ENCODE results near the gene GPATCH3.

Gene GPATCH3

GRCh38 chr1:26942656-26943055 is 42.4 kb upstream of the GPATCH3 start:
- no peaks in the 10 kb centered on the region for H3K27me3 ChIP-seq (ENCODE audit: control insufficient read depth in 1 of 2, insufficient read depth in 1 of 2, low read length in 2 of 2)
- no peak overlapping the region for H3K14ac ChIP-seq (ENCODE audit: low read length in 2 of 2)
- no peak overlapping the region for H3K9ac ChIP-seq (ENCODE audit: low read length)
- H2AFZ ChIP-seq (ENCODE audit: low read depth, low read length) = no peak overlapping the region
- H2BK5ac ChIP-seq (ENCODE audit: low read depth, low read length, poor library complexity, severe bottlenecking) = no peak overlapping the region
- no peak overlapping the region for H2AK5ac ChIP-seq (ENCODE audit: low read length, severe bottlenecking)
- no peak overlapping the region for H3K27ac ChIP-seq (ENCODE audit: low read length, poor library complexity, severe bottlenecking)
- H3K4me3 ChIP-seq (ENCODE audit: insufficient read depth in 1 of 2, low read depth in 1 of 2, low read length in 2 of 2) = no peak overlapping the region
- no peak overlapping the region for H4K8ac ChIP-seq (ENCODE audit: low read length)
- no peak overlapping the region for H4K91ac ChIP-seq (ENCODE audit: low read length)
- H3K4me2 ChIP-seq (ENCODE audit: low read length, poor library complexity, severe bottlenecking) = no peak overlapping the region
- H3K36me3 ChIP-seq (ENCODE audit: control insufficient read depth in 1 of 2, insufficient read depth in 2 of 2, low read depth in 1 of 2, low read length in 2 of 2) = peaks cover 61 to 76% of the 10 kb centered on the region in 2 experiments
- H2BK15ac ChIP-seq (ENCODE audit: low read depth, poor library complexity, severe bottlenecking) = no peak overlapping the region
- H3K18ac ChIP-seq (ENCODE audit: low read depth in 1 of 2, low read length in 2 of 2) = no peak overlapping the region
- no peak overlapping the region for H2BK12ac ChIP-seq (ENCODE audit: low read length in 2 of 2)
- H3K4me1 ChIP-seq (ENCODE audit: control insufficient read depth, insufficient read depth, low read depth, low read length) = no peaks in the 10 kb centered on the region
- H3K9me3 ChIP-seq (ENCODE audit: control insufficient read depth, low read length) = no peaks in the 10 kb centered on the region
- WGBS = 94% methylated on average over 12 of the region's 12 CpGs
- no peak overlapping the region for H2BK120ac ChIP-seq (ENCODE audit: low read depth, low read length)
- no peak overlapping the region for H3K4ac ChIP-seq (ENCODE audit: low read depth in 1 of 2, low read length in 2 of 2)
- no peak for DNase-seq
- no peak overlapping the region for H3K23ac ChIP-seq (ENCODE audit: low read length in 2 of 2)
- H3K79me1 ChIP-seq (replicated peaks; ENCODE audit: low read length, poor library complexity, severe bottlenecking) = peaks cover 33% of the 10 kb centered on the region

- whole genome bisulfite sequencing = 93% methylated on average over 7 of the region's 10 CpGs
- Histone ChIP-seq H3K23ac (ENCODE audit: low read length in 2 of 2) (no peak overlapping the region), H3K79me1 (replicated peaks; ENCODE audit: low read length, poor library complexity, severe bottlenecking) (peaks cover 36% of the 10 kb centered on the region)
These were observed 41.0 kb upstream of the GPATCH3 start for GRCh38 chr1:26941311-26941710.

GRCh38 chr1:26938659-26939025 is 38.4 kb upstream of the GPATCH3 start:
- H2BK120ac ChIP-seq (ENCODE audit: low read depth, low read length) = no peak overlapping the region
- H2BK5ac ChIP-seq (ENCODE audit: low read depth, low read length, poor library complexity, severe bottlenecking) = no peak overlapping the region
- no peak overlapping the region for H3K4me2 ChIP-seq (ENCODE audit: low read length, poor library complexity, severe bottlenecking)
- no peaks in the 10 kb centered on the region for H3K4me1 ChIP-seq (ENCODE audit: control insufficient read depth, insufficient read depth, low read depth, low read length)
- H3K23ac ChIP-seq (ENCODE audit: low read length in 2 of 2) = no peak overlapping the region
- H3K4me3 ChIP-seq (ENCODE audit: insufficient read depth in 1 of 2, low read depth in 1 of 2, low read length in 2 of 2) = no peak overlapping the region
- H3K27me3 ChIP-seq (ENCODE audit: control insufficient read depth in 1 of 2, insufficient read depth in 1 of 2, low read length in 2 of 2) = no peaks in the 10 kb centered on the region
- WGBS = 98% methylated on average over 2 of the region's 2 CpGs
- H3K14ac ChIP-seq (ENCODE audit: low read length in 2 of 2) = no peak overlapping the region
- no peak overlapping the region for H3K27ac ChIP-seq (ENCODE audit: low read length, poor library complexity, severe bottlenecking)
- no peak overlapping the region for H4K91ac ChIP-seq (ENCODE audit: low read length)
- no peak overlapping the region for H2BK15ac ChIP-seq (ENCODE audit: low read depth, poor library complexity, severe bottlenecking)
- no peak overlapping the region for H4K8ac ChIP-seq (ENCODE audit: low read length)
- H3K4ac ChIP-seq (ENCODE audit: low read depth in 1 of 2, low read length in 2 of 2) = no peak overlapping the region
- peaks cover 42 to 68% of the 10 kb centered on the region in 2 experiments for H3K36me3 ChIP-seq (ENCODE audit: control insufficient read depth in 1 of 2, insufficient read depth in 2 of 2, low read depth in 1 of 2, low read length in 2 of 2)
- no peak overlapping the region for H2AFZ ChIP-seq (ENCODE audit: low read depth, low read length)
- H3K18ac ChIP-seq (ENCODE audit: low read depth in 1 of 2, low read length in 2 of 2) = no peak overlapping the region
- no peak for DNase-seq
- H2AK5ac ChIP-seq (ENCODE audit: low read length, severe bottlenecking) = no peak overlapping the region
- no peaks in the 10 kb centered on the region for H3K9me3 ChIP-seq (ENCODE audit: control insufficient read depth, low read length)
- H2BK12ac ChIP-seq (ENCODE audit: low read length in 2 of 2) = no peak overlapping the region
- H3K9ac ChIP-seq (ENCODE audit: low read length) = no peak overlapping the region
- H3K79me1 ChIP-seq (replicated peaks; ENCODE audit: low read length, poor library complexity, severe bottlenecking) = peaks cover 31% of the 10 kb centered on the region

More at GRCh38 chr1:26941311-26941710, 41.0 kb upstream of the GPATCH3 start:
- Histone ChIP-seq H3K4me3 (ENCODE audit: insufficient read depth in 1 of 2, low read depth in 1 of 2, low read length in 2 of 2) (no peak overlapping the region), H2BK15ac (ENCODE audit: low read depth, poor library complexity, severe bottlenecking) (no peak overlapping the region), H2BK5ac (ENCODE audit: low read depth, low read length, poor library complexity, severe bottlenecking) (no peak overlapping the region), H3K36me3 (ENCODE audit: control insufficient read depth in 1 of 2, insufficient read depth in 2 of 2, low read depth in 1 of 2, low read length in 2 of 2) (peaks cover 58 to 79% of the 10 kb centered on the region in 2 experiments), H2BK12ac (ENCODE audit: low read length in 2 of 2) (no peak overlapping the region), H3K27me3 (ENCODE audit: control insufficient read depth in 1 of 2, insufficient read depth in 1 of 2, low read length in 2 of 2) (no peaks in the 10 kb centered on the region), H3K18ac (ENCODE audit: low read depth in 1 of 2, low read length in 2 of 2) (no peak overlapping the region), H4K91ac (ENCODE audit: low read length) (no peak overlapping the region), H3K14ac (ENCODE audit: low read length in 2 of 2) (no peak overlapping the region), H2BK120ac (ENCODE audit: low read depth, low read length) (no peak overlapping the region), H3K4ac (ENCODE audit: low read depth in 1 of 2, low read length in 2 of 2) (no peak overlapping the region), H3K9me3 (ENCODE audit: control insufficient read depth, low read length) (no peaks in the 10 kb centered on the region), H4K8ac (ENCODE audit: low read length) (peak overlapping the region; percentile 24), H2AFZ (ENCODE audit: low read depth, low read length) (no peak overlapping the region), H3K9ac (ENCODE audit: low read length) (no peak overlapping the region), H3K27ac (ENCODE audit: low read length, poor library complexity, severe bottlenecking) (no peak overlapping the region), H2AK5ac (ENCODE audit: low read length, severe bottlenecking) (no peak overlapping the region), H3K4me2 (ENCODE audit: low read length, poor library complexity, severe bottlenecking) (no peak overlapping the region), H3K4me1 (ENCODE audit: control insufficient read depth, insufficient read depth, low read depth, low read length) (no peaks in the 10 kb centered on the region)
- no peak for DNase-seq

- Histone ChIP-seq H3K4me1 (ENCODE audit: control insufficient read depth, insufficient read depth, low read depth, low read length) (no peaks in the 10 kb centered on the region), H2BK120ac (ENCODE audit: low read depth, low read length) (no peak overlapping the region), H3K9ac (ENCODE audit: low read length) (no peak overlapping the region), H3K9me3 (ENCODE audit: control insufficient read depth, low read length) (no peaks in the 10 kb centered on the region), H2AK5ac (ENCODE audit: low read length, severe bottlenecking) (no peak overlapping the region), H2BK5ac (ENCODE audit: low read depth, low read length, poor library complexity, severe bottlenecking) (no peak overlapping the region), H3K27ac (ENCODE audit: low read length, poor library complexity, severe bottlenecking) (no peak overlapping the region), H4K8ac (ENCODE audit: low read length) (no peak overlapping the region), H2BK15ac (ENCODE audit: low read depth, poor library complexity, severe bottlenecking) (no peak overlapping the region), H4K91ac (ENCODE audit: low read length) (no peak overlapping the region), H3K18ac (ENCODE audit: low read depth in 1 of 2, low read length in 2 of 2) (no peak overlapping the region), H3K23ac (ENCODE audit: low read length in 2 of 2) (no peak overlapping the region), H3K4me3 (ENCODE audit: insufficient read depth in 1 of 2, low read depth in 1 of 2, low read length in 2 of 2) (no peak overlapping the region), H2BK12ac (ENCODE audit: low read length in 2 of 2) (no peak overlapping the region), H3K4ac (ENCODE audit: low read depth in 1 of 2, low read length in 2 of 2) (no peak overlapping the region), H3K79me1 (replicated peaks; ENCODE audit: low read length, poor library complexity, severe bottlenecking) (peaks cover 29% of the 10 kb centered on the region), H3K36me3 (ENCODE audit: control insufficient read depth in 1 of 2, insufficient read depth in 2 of 2, low read depth in 1 of 2, low read length in 2 of 2) (peaks cover 40 to 66% of the 10 kb centered on the region in 2 experiments), H3K4me2 (ENCODE audit: low read length, poor library complexity, severe bottlenecking) (no peak overlapping the region), H3K14ac (ENCODE audit: low read length in 2 of 2) (no peak overlapping the region), H3K27me3 (ENCODE audit: control insufficient read depth in 1 of 2, insufficient read depth in 1 of 2, low read length in 2 of 2) (no peaks in the 10 kb centered on the region), H2AFZ (ENCODE audit: low read depth, low read length) (no peak overlapping the region)
- no peak for DNase-seq
- 92% methylated on average over 4 of the region's 4 CpGs for WGBS
These were observed 37.9 kb upstream of the GPATCH3 start for GRCh38 chr1:26938004-26938658.
